Coronary artery (tissue), 2 donors: Measurements from ENCODE around the gene IRF4.
"Not testable (repeated sequence)": the region's sequence is repeated elsewhere in the genome, so short reads cannot be mapped to it uniquely, and the experiment has no call there.

Experiments
- DNase-seq: peaks from one replicate; pipeline ENCODE4 v3.0.0-alpha.2; 2017; ENCODE audit warnings: low spot score
- H3K27ac ChIP-seq, 2 donors: fragments of 200-600 bp; sonication (generic); one replicate each; pipeline ENCODE4 v1.5.1; 2016 to 2019
- H3K4me3 ChIP-seq: fragments of 200-600 bp; sonication (generic); 2 replicates; pipeline ENCODE4 v1.5.1; 2016; ENCODE audit warnings: mild to moderate bottlenecking, moderate library complexity
- TF ChIP-seq, protein P1 (sequence below): fragments of 200-600 bp; sonication (generic); IDR thresholded peaks from one replicate; pipeline ENCODE4 v1.5.1; 2019; ENCODE audit warnings: antibody characterized with exemption

The IRF4 gene

DNA sequence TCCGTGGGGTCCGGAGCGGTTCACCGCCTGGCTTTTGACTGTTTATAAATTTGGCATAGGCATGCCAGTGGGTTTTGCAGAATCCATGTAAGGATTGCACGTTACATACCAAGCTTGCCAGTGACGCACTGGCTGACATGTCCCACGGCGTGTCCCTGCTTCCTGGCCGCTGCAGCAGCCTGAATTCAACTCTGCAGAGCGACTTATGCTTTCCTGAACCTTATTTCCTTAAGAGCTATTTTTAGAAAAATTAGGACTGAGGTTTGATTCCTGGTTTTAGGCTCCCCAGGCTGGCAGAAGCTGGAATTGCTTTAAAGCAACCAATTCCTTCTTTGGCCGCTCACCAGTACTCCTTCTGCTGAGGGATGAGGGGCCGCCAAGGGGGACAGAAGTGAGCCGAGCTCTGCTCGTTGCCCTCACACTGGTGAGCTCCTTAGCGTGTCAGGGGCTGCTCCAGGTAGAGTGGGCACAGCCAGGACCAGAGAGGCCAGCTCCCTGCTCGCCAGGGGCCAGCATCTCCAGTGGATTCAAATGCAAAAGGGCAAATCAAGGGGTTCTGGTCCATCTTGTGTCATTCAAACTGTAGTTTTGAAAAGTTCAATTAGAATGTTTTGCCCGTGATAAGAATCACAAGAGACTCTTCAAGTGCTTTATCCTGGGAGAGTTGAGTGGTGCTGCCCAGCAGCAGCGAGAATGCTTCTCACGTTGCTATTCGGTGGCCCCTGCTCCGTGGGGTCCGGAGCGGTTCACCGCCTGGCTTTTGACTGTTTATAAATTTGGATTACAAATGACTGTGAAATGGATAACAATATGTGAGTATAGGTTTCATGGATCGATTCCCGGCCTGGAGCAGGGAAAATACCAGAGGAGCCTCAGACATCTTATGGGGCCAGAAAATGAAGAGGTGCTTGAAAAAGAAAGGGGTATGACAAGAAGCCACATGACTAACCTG is 17.5 kb upstream of the IRF4 start:
- no peak overlapping the region for H3K4me3 ChIP-seq
- DNase-seq: no peak
- no peak overlapping the region for H3K27ac ChIP-seq

DNA sequence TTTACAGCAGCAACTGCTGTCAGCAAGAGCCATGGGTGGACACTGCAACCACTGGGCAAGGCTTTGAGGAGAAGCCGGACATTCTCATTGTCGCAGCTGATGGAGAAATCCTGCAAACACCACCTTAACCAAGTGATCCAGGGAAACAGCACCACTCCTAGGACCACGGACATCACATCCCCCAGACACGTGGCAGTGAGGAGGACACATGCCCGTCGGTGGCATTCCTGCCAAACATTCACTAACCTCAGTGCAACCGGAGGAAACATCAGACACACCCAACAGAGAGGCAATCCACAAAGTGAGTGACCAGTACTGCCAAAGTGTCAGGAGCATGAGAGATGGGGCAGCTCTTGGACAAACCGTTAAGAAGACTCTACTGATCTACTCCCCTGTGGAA is 16.6 kb upstream of the IRF4 start:
- no peak for DNase-seq
- H3K27ac ChIP-seq: no peak overlapping the region
- TF ChIP-seq, protein P1, sequence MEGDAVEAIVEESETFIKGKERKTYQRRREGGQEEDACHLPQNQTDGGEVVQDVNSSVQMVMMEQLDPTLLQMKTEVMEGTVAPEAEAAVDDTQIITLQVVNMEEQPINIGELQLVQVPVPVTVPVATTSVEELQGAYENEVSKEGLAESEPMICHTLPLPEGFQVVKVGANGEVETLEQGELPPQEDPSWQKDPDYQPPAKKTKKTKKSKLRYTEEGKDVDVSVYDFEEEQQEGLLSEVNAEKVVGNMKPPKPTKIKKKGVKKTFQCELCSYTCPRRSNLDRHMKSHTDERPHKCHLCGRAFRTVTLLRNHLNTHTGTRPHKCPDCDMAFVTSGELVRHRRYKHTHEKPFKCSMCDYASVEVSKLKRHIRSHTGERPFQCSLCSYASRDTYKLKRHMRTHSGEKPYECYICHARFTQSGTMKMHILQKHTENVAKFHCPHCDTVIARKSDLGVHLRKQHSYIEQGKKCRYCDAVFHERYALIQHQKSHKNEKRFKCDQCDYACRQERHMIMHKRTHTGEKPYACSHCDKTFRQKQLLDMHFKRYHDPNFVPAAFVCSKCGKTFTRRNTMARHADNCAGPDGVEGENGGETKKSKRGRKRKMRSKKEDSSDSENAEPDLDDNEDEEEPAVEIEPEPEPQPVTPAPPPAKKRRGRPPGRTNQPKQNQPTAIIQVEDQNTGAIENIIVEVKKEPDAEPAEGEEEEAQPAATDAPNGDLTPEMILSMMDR: no peak
- H3K4me3 ChIP-seq: no peak overlapping the region

More for the DNA sequence above, 17.5 kb upstream of the IRF4 start:
- TF ChIP-seq, protein P1: no peak

DNA sequence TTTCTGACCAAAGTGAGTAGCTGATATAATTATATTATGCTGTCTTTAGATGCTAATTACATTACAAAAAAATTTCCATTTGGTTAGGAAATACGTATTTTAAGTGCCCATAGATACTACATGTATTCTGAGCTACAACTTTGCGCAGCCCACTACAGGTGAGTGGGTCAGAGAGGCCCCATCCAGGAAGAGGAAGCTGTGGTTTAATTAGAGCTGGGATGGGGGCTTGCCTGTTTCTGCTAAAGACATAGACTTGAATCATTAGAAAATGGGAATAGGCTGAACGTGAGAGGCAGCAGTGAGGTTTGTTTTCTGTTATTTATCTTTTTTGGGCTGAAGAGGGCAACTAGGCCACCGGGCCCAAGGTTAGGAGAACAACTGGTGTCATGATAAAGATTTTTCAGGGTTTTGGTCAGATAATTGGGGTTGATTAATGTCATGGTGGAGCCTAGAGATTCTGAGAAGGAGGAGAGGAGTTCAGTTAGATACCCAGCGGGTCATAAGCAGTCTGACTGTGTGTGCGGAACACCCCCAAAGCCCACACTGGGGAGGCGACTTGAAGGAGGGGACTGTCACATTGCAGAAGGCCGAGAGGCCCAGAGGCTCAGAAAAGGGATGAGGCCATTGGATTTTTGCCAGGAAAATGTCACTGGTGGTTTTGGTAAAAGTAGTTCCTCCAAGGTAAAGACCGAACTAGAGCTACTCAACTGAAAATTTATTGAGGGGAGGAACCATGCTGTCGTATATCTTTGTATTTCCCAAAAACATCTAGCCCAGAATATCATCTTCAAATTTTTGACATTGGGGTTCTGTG is 14.5 kb upstream of the IRF4 start:
- TF ChIP-seq, protein P1: no peak
- no peak for DNase-seq

DNA sequence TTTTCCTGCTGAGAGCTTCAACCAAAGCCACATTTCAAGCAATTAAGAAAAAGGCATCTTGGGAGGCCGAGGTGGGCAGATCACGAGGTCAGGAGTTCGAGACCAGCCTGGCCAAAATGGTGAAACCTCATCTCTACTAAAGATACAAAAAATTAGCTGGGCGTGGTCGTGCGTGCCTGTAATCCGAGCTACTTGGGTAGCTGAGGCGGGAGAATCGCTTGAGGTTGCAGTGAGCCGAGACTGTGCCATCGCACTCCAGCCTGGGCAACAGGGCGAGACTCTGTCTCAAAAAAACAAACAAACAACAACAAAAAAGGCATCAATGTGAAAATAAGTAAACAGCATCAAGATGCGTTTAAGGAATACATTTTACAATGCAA is 13.9 kb upstream of the IRF4 start:
- not testable (repeated sequence) for DNase-seq, H3K4me3 ChIP-seq, H3K27ac ChIP-seq

More for the DNA sequence above, 14.5 kb upstream of the IRF4 start:
- H3K4me3 ChIP-seq: no peak overlapping the region
- H3K27ac ChIP-seq: no peak overlapping the region

DNA sequence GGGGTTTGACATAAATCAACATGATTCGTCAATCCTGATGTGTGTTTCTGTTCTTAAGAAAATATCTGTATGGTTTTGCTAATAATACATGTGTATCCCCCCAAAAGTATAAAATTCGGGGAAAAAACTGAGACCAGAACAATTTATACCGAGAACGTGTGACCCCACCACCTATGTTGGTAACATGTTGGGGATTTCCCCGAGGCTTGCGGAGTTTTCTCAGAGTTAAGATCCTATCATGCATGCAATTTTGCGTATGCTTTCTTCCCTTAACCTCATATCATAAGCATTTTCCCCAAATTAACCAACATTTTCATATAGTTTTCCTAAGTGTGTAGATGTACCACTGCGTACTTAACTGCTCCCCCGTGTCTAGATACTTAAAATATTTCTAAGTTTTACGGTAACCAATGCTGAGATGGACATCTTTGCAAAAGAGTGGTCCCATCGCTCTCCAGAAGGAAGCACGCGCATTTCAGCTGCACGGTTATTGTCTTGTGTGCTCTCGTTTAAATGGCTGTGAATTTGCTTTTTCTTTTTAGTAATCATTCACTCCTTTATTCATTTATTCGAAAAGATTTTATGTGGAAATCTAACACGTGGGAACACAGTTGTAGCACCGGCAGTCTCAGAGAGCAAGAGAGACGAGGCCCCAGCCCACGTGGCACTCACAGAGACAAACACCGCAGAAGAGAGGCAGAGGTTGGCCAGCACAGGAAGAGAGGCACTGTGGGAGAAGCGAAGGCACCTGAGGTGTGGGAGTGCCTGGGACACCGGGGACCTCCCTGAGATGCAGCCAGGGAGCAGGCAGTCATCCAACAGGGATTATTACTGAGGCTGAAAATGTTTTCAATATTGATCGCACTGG is 13.2 kb upstream of the IRF4 start:
- TF ChIP-seq, protein P1: no peak
- Histone ChIP-seq H3K4me3 (no peak overlapping the region), H3K27ac (no peak overlapping the region)
- DNase-seq: no peak

DNA sequence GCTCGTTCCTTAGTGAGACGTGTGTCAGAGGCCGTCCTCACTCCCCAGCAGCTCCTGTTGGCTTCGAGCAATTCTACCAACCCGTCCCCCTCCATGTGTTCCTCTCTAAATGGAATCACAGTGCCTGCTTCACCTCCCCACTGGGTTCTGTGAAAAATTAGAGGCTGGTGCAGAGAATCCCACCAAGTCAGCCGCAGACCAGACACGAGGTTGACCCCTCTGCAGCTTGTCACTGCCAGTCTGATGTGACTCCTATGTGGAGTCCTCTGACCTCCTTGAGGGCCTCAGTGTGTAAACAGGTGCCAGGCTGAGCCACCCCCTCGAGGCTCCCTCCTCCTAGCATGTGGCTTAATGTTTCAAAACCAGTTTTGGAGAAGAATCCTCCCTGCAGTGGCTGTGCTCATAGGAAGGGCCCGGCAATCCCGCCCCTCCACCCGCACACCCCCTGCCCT is 12.6 kb upstream of the IRF4 start:
- TF ChIP-seq, protein P1: no peak
- no peak for DNase-seq
- H3K27ac ChIP-seq: no peak overlapping the region

More for the DNA sequence above, 12.6 kb upstream of the IRF4 start:
- no peak overlapping the region for H3K4me3 ChIP-seq
